ENCODE data around the gene EIF4G1. TPM values are rescaled to one million over a fixed set of nuclear protein-coding genes. Genes with fewer than 3 reads are reported as not detected.

EIF4G1 gene
- total and polyA plus RNA-seq, 10 of the 15 experiments (the other 5 are each of a cell fraction or from before 2014, with no cell fraction given) = 5.7 to 462 (median 237) TPM

DNA sequence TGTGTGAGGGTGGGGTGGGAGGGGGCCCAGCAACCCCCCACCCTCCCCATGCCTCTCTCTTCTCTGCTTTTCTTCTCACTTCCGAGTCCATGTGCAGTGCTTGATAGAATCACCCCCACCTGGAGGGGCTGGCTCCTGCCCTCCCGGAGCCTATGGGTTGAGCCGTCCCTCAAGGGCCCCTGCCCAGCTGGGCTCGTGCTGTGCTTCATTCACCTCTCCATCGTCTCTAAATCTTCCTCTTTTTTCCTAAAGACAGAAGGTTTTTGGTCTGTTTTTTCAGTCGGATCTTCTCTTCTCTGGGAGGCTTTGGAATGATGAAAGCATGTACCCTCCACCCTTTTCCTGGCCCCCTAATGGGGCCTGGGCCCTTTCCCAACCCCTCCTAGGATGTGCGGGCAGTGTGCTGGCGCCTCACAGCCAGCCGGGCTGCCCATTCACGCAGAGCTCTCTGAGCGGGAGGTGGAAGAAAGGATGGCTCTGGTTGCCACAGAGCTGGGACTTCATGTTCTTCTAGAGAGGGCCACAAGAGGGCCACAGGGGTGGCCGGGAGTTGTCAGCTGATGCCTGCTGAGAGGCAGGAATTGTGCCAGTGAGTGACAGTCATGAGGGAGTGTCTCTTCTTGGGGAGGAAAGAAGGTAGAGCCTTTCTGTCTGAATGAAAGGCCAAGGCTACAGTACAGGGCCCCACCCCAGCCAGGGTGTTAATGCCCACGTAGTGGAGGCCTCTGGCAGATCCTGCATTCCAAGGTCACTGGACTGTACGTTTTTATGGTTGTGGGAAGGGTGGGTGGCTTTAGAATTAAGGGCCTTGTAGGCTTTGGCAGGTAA lies 31.1 kb downstream of the EIF4G1 start:
- DNase-seq (ENCODE audit: low read depth, low spot score) (no peak), ATAC-seq (peak; percentile 92), FAIRE-seq (no peak)
- ChIA-PET CTCF (interaction anchor here (0.6 kb wide), 1 partner anchor 8 kb away, joined by 3 read pairs; no protein-coding TSS in a partner anchor), RAD21 (ENCODE audit: unreplicated experiment) (no interaction called here), POLR2A (no interaction called here), SMC1A (ENCODE audit: uncharacterized antibody, unreplicated experiment) (no interaction called here)
- Histone ChIP-seq H3K27ac (ENCODE audit: control insufficient read depth, insufficient read depth) (no peak overlapping the region), H3K36me3 (ENCODE audit: control insufficient read depth in 2 of 2, insufficient read depth in 2 of 2, low read length in 1 of 2) (no peaks in the 10 kb centered on the region), H2AFZ (ENCODE audit: control insufficient read depth, low read depth, low read length) (no peak overlapping the region), H3K9ac (ENCODE audit: control insufficient read depth, insufficient read depth, low read length) (no peak overlapping the region), H3K9me3 (replicated peaks; ENCODE audit: control insufficient read depth, insufficient read depth, low read length) (no peaks in the 10 kb centered on the region), H3K4me3 (no peak overlapping the region), H3K4me2 (ENCODE audit: control insufficient read depth, insufficient read depth) (no peak overlapping the region), H3K4me1 (ENCODE audit: control insufficient read depth, insufficient read depth, low read length) (peaks cover 2% of the 10 kb centered on the region; the same call in 1 of the 2 replicates), H3K79me2 (ENCODE audit: control insufficient read depth, insufficient read depth, low read length) (no peaks in the 10 kb centered on the region), H3K27me3 (replicated peaks in 1 of 2; ENCODE audit: control insufficient read depth in 2 of 2, insufficient read depth in 2 of 2, low read length in 1 of 2) (no peaks in the 10 kb centered on the region), H4K20me1 (ENCODE audit: control insufficient read depth, insufficient read depth) (no peaks in the 10 kb centered on the region)
- in situ Hi-C loops (cut with MboI) (no loop called here), intact Hi-C loops (cut with micrococcal nuclease; ENCODE audit: unreplicated experiment) (no loop called here)
- BruUV-seq (replicated peaks) = no TSS peak
- 53% methylated on average over 14 of the region's 14 CpGs for WGBS (ENCODE audit: insufficient coverage, insufficient replicate concordance, low lambda C conversion rate, missing lambda C conversion rate)
- TF ChIP-seq, protein P1, sequence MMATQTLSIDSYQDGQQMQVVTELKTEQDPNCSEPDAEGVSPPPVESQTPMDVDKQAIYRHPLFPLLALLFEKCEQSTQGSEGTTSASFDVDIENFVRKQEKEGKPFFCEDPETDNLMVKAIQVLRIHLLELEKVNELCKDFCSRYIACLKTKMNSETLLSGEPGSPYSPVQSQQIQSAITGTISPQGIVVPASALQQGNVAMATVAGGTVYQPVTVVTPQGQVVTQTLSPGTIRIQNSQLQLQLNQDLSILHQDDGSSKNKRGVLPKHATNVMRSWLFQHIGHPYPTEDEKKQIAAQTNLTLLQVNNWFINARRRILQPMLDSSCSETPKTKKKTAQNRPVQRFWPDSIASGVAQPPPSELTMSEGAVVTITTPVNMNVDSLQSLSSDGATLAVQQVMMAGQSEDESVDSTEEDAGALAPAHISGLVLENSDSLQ (IDR thresholded peaks at IDR 0.05) = peak; percentile 90
- TF ChIP-seq, protein P2, sequence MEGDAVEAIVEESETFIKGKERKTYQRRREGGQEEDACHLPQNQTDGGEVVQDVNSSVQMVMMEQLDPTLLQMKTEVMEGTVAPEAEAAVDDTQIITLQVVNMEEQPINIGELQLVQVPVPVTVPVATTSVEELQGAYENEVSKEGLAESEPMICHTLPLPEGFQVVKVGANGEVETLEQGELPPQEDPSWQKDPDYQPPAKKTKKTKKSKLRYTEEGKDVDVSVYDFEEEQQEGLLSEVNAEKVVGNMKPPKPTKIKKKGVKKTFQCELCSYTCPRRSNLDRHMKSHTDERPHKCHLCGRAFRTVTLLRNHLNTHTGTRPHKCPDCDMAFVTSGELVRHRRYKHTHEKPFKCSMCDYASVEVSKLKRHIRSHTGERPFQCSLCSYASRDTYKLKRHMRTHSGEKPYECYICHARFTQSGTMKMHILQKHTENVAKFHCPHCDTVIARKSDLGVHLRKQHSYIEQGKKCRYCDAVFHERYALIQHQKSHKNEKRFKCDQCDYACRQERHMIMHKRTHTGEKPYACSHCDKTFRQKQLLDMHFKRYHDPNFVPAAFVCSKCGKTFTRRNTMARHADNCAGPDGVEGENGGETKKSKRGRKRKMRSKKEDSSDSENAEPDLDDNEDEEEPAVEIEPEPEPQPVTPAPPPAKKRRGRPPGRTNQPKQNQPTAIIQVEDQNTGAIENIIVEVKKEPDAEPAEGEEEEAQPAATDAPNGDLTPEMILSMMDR (IDR thresholded peaks at IDR 0.05 in 2 of 3, conservative IDR thresholded peaks at IDR 0.05 in 1 of 3; ENCODE audit: control insufficient read depth in 2 of 3, extremely low read depth in 1 of 3, insufficient read depth in 1 of 3, low read depth in 3 of 3, low read length in 3 of 3) = peak; percentile 30 to 47 (median 33); a peak in 4 of 6 replicates
- TF ChIP-seq, protein P3, sequence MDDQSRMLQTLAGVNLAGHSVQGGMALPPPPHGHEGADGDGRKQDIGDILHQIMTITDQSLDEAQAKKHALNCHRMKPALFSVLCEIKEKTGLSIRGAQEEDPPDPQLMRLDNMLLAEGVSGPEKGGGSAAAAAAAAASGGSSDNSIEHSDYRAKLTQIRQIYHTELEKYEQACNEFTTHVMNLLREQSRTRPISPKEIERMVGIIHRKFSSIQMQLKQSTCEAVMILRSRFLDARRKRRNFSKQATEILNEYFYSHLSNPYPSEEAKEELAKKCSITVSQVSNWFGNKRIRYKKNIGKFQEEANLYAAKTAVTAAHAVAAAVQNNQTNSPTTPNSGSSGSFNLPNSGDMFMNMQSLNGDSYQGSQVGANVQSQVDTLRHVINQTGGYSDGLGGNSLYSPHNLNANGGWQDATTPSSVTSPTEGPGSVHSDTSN (IDR thresholded peaks at IDR 0.05; ENCODE audit: insufficient replicate concordance, low read depth, low read length) = peak; percentile 69
- TF ChIP-seq PRDM15 (CRISPR knock-in tag; IDR thresholded peaks at IDR 0.05) (no peak), IKZF2 (IDR thresholded peaks at IDR 0.05) (no peak)
